CD14-positive monocyte (primary cell): Measurements from ENCODE around the gene DTX4. TPM values are rescaled to one million over a fixed set of nuclear protein-coding genes. Genes with fewer than 3 reads are reported as not detected.

ENCODE experiments used
- DNase-seq, 3 donors: peaks; one replicate each; pipeline ENCODE4 v3.0.0-alpha.2; 2011 to 2022
- H2AFZ ChIP-seq: 2 replicates; pipeline ENCODE4 v1.6.0; 2012; ENCODE audit warnings: mild to moderate bottlenecking, low read depth, low read length, inconsistent platforms; ENCODE audit not compliant: insufficient read depth, poor library complexity, severe bottlenecking
- H3K27ac ChIP-seq, 2 donors: 1 replicate in 1 of 2; 2 replicates in 1 of 2; pipeline ENCODE4 v1.5.1; 2012 to 2013; ENCODE audit warnings: low read length in 2 of 2, control low read depth in 1 of 2, inconsistent platforms in 1 of 2, low read depth in 1 of 2, mild to moderate bottlenecking in 1 of 2
- H3K27me3 ChIP-seq, 2 donors: one replicate each; pipeline versions ENCODE4 v1.6.0 to v1.6.1; 2011 to 2013; ENCODE audit warnings: low read length in 2 of 2; ENCODE audit not compliant: control insufficient read depth in 2 of 2, insufficient read depth in 2 of 2
- H3K36me3 ChIP-seq, 2 donors: replicated peaks in 1 of 2; 1 replicate in 1 of 2; 2 replicates in 1 of 2; pipeline versions ENCODE4 v1.5.1 to v1.6.1; 2012 to 2013; ENCODE audit warnings: low read length in 2 of 2, control low read depth in 1 of 2, inconsistent platforms in 1 of 2, mild to moderate bottlenecking in 1 of 2; ENCODE audit not compliant: insufficient read depth in 2 of 2, control insufficient read depth in 1 of 2
- H3K4me1 ChIP-seq, 2 donors: 1 replicate in 1 of 2; 2 replicates in 1 of 2; pipeline versions ENCODE4 v1.5.1 to v1.6.1; 2012 to 2013; ENCODE audit warnings: low read length in 2 of 2, control low read depth in 1 of 2, inconsistent platforms in 1 of 2, mild to moderate bottlenecking in 1 of 2, moderate library complexity in 1 of 2; ENCODE audit not compliant: insufficient read depth in 2 of 2, control insufficient read depth in 1 of 2
- H3K4me2 ChIP-seq: replicated peaks from 2 replicates; pipeline ENCODE3; 2012; ENCODE audit warnings: low read length, moderate library complexity, mild to moderate bottlenecking; ENCODE audit not compliant: poor library complexity, severe bottlenecking; ENCODE audit errors: extremely low read depth
- H3K4me3 ChIP-seq, 3 experiments: fragments of 200-600 bp in 1 of 3; sonication (generic) in 1 of 3; replicated peaks in 1 of 3; 1 replicate in 2 of 3; 2 replicates in 1 of 3; pipeline ENCODE4 v1.5.1; 2011 to 2013; ENCODE audit warnings: low read length in 3 of 3, mild to moderate bottlenecking in 3 of 3, control low read depth in 2 of 3, low read depth in 2 of 3, inconsistent platforms in 1 of 3, moderate library complexity in 1 of 3
- H3K79me2 ChIP-seq: 2 replicates; pipeline ENCODE4 v1.6.0; 2012; ENCODE audit warnings: mild to moderate bottlenecking, control low read depth, inconsistent platforms, low read length, moderate library complexity; ENCODE audit not compliant: insufficient read depth
- H3K9ac ChIP-seq: 2 replicates; pipeline ENCODE4 v1.6.0; 2017; ENCODE audit warnings: low read length, mild to moderate bottlenecking; ENCODE audit not compliant: insufficient read depth, poor library complexity, severe bottlenecking
- H3K9me3 ChIP-seq, 2 donors: replicated peaks in 1 of 2; 1 replicate in 1 of 2; 2 replicates in 1 of 2; pipeline versions ENCODE4 v1.5.1 to v1.6.1; 2012 to 2013; ENCODE audit warnings: low read length in 2 of 2, control low read depth in 1 of 2; ENCODE audit not compliant: control insufficient read depth in 1 of 2, insufficient read depth in 1 of 2
- H4K20me1 ChIP-seq: 2 replicates; pipeline ENCODE4 v1.6.0; 2012; ENCODE audit warnings: mild to moderate bottlenecking, low read length, control low read depth, moderate library complexity; ENCODE audit not compliant: insufficient read depth
- H3K27ac Mint-ChIP-seq, 7 donors: one replicate each; pipeline ENCODE4 v1.8.0; 2020; ENCODE audit warnings: mild to moderate bottlenecking in 7 of 7, mixed read lengths in 7 of 7, moderate library complexity in 6 of 7, inconsistent platforms in 2 of 7
- H3K27me3 Mint-ChIP-seq, 3 donors: one replicate each; pipeline ENCODE4 v1.8.0; 2021 to 2022; ENCODE audit warnings: low read depth in 3 of 3, mild to moderate bottlenecking in 3 of 3, mixed read lengths in 3 of 3, moderate library complexity in 3 of 3, inconsistent platforms in 1 of 3
- H3K36me3 Mint-ChIP-seq, 2 donors: one replicate each; pipeline ENCODE4 v1.8.0; 2020; ENCODE audit warnings: mixed read lengths in 2 of 2, inconsistent platforms in 1 of 2, mild to moderate bottlenecking in 1 of 2
- H3K4me1 Mint-ChIP-seq: one replicate; pipeline ENCODE4 v1.8.0; 2020; ENCODE audit warnings: mild to moderate bottlenecking, mixed read lengths
- H3K4me3 Mint-ChIP-seq, 2 donors: one replicate each; pipeline ENCODE4 v1.8.0; 2020; ENCODE audit warnings: mild to moderate bottlenecking in 2 of 2, mixed read lengths in 2 of 2, moderate library complexity in 1 of 2
- H3K9me3 Mint-ChIP-seq, 7 donors: one replicate each; pipeline ENCODE4 v1.8.0; 2020 to 2022; ENCODE audit warnings: mixed read lengths in 7 of 7, mild to moderate bottlenecking in 6 of 7, moderate library complexity in 6 of 7, inconsistent platforms in 2 of 7
- WGBS: methylation state at CpG from one replicate; pipeline ENCODE4 v1.1.5; 2013; ENCODE audit warnings: missing lambda C conversion rate; ENCODE audit not compliant: insufficient coverage; 5-methylcytosine and 5-hydroxymethylcytosine counted together
- intact Hi-C, 2 donors: fragments of 100-400 bp; cut with micrococcal nuclease; formaldehyde crosslinking; loops; one replicate each; pipeline versions ENCODE4 v1.15.0 to v1.15.1; 2023
- polyA plus RNA-seq, 3 donors: library from polyadenylated mRNA; depleted of rRNA in 1 of 3; unstranded in 2 of 3; stranded (reverse) in 1 of 3; fragments of 300-500 nt in 2 of 3; fragments of >200 nt in 1 of 3; fragmentation: Illumina TruSeq in 2 of 3; gene quantifications; 1 replicate in 2 of 3; 2 replicates in 1 of 3; pipeline ENCODE4 v1.2.3, GENCODE V29; 2012 to 2021
- TF ChIP-seq, protein P1 (sequence below): fragments of 200-600 bp; IDR thresholded peaks from one replicate; pipeline ENCODE4 v1.8.0; 2022; ENCODE audit warnings: antibody characterized with exemption, mild to moderate bottlenecking

DTX4 gene
- polyA plus RNA-seq, 3 donors = 0.96 to 1.9 (median 1.1) TPM

DNA sequence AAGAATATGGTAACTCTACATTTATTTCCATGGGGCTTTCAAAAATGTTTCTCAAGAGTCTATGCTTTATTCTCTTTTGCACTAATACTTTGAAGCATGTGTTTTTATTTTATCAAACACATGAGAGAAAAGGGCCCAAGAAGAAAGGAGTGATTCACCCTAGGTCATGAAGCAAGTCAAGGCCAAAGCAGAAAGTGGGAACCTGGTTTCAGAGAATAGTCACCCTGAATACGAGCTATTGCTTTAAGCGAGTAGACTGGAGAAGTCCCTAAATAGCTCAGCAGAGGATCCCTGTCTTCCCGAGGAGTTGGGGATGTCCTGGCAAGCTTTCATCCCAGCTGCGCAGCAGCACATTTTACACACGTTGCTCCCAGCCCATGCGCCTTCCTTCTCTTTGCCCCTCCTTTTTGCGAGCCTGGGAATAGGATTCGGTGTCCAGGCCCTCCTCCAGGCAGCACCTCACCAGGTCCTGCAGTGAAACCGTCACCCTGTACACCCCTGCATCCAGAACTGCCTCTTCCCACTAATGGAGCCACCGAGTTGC is 21.7 kb downstream of the DTX4 start:
- 95% methylated on average over 10 of the region's 10 CpGs for WGBS
- peaks cover 0 to 3% (median 2%) of the 10 kb centered on the region in 3 donors for H3K27me3 Mint-ChIP-seq

DNA sequence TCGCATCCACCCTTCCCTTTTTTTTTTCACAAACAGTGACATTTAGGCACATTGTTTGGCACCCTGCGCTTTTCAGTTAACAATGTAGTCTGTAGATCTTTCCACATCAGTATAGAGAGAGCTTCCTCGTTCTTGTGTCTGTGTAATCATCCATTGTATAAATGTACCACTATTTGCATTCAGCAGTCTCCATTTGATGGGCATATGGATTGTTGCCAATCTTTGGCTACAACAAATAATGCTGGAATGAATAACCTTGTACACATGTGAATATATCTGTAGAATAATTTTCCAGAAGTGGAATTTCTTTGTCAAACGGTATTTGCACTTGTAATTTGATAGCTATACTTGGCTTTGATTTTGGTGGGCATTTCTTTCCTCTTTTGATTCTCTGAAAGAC is 23.7 kb downstream of the DTX4 start:
- Histone ChIP-seq H3K4me3 (no peak overlapping the region), H3K9me3 (no peaks in the 10 kb centered on the region), H3K9ac (no peak overlapping the region), H3K27ac (no peak overlapping the region), H3K4me1 (peaks cover 0 to 23% of the 10 kb centered on the region in 2 donors), H3K36me3 (peaks cover 0 to 48% of the 10 kb centered on the region in 2 donors), H2AFZ (no peak overlapping the region), H3K27me3 (no peaks in the 10 kb centered on the region), H4K20me1 (peaks cover 52% of the 10 kb centered on the region), H3K4me2 (no peak overlapping the region), H3K79me2 (no peaks in the 10 kb centered on the region)
- TF ChIP-seq, protein P1, sequence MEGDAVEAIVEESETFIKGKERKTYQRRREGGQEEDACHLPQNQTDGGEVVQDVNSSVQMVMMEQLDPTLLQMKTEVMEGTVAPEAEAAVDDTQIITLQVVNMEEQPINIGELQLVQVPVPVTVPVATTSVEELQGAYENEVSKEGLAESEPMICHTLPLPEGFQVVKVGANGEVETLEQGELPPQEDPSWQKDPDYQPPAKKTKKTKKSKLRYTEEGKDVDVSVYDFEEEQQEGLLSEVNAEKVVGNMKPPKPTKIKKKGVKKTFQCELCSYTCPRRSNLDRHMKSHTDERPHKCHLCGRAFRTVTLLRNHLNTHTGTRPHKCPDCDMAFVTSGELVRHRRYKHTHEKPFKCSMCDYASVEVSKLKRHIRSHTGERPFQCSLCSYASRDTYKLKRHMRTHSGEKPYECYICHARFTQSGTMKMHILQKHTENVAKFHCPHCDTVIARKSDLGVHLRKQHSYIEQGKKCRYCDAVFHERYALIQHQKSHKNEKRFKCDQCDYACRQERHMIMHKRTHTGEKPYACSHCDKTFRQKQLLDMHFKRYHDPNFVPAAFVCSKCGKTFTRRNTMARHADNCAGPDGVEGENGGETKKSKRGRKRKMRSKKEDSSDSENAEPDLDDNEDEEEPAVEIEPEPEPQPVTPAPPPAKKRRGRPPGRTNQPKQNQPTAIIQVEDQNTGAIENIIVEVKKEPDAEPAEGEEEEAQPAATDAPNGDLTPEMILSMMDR = no peak
- intact Hi-C loops = no loop called here
- peaks cover 0 to 3% (median 2%) of the 10 kb centered on the region in 3 donors for H3K27me3 Mint-ChIP-seq
- WGBS = 100% methylated on average over 1 of the region's 4 CpGs
- H3K36me3 Mint-ChIP-seq = peaks cover 73 to 81% of the 10 kb centered on the region in 2 donors
- no peak for DNase-seq
- H3K4me3 Mint-ChIP-seq = no peak overlapping the region
- peaks cover 0 to 12% (median 3%) of the 10 kb centered on the region in 7 donors for H3K9me3 Mint-ChIP-seq
- no peak overlapping the region for H3K27ac Mint-ChIP-seq
- peaks cover 42% of the 10 kb centered on the region for H3K4me1 Mint-ChIP-seq

More for the DNA sequence above, 21.7 kb downstream of the DTX4 start:
- Histone ChIP-seq H4K20me1 (peaks cover 38% of the 10 kb centered on the region), H3K4me3 (no peak overlapping the region), H3K36me3 (peaks cover 0 to 63% of the 10 kb centered on the region in 2 donors), H3K9ac (no peak overlapping the region), H3K9me3 (no peaks in the 10 kb centered on the region), H3K4me1 (peaks cover 0 to 13% of the 10 kb centered on the region in 2 donors), H3K4me2 (no peak overlapping the region), H3K27me3 (no peaks in the 10 kb centered on the region), H3K27ac (no peak overlapping the region), H2AFZ (no peak overlapping the region), H3K79me2 (no peaks in the 10 kb centered on the region)
- no peak for DNase-seq
- intact Hi-C loops = no loop called here
- H3K4me1 Mint-ChIP-seq = peaks cover 22% of the 10 kb centered on the region
- H3K4me3 Mint-ChIP-seq = no peak overlapping the region
- TF ChIP-seq, protein P1 = no peak
- peaks cover 76 to 78% of the 10 kb centered on the region in 2 donors for H3K36me3 Mint-ChIP-seq
- H3K9me3 Mint-ChIP-seq = peaks cover 0 to 7% (median 3%) of the 10 kb centered on the region in 7 donors
- H3K27ac Mint-ChIP-seq = peak overlapping the region in 1 of 7 donors; percentile 32
